Esophagus muscularis mucosa (tissue), 4 donors: ENCODE measurements around the gene PGGT1B. TPM values are rescaled to one million over a fixed set of nuclear protein-coding genes. Genes with fewer than 3 reads are reported as not detected.

Experiments
- DNase-seq: peaks from one replicate; pipeline ENCODE4 v3.0.0-alpha.2; 2017; ENCODE audit errors: extremely low spot score
- H3K27ac ChIP-seq, 4 donors: fragments of 200-600 bp; sonication (generic); replicated peaks in 1 of 4; 1 replicate in 3 of 4; 2 replicates in 1 of 4; pipeline ENCODE4 v1.5.1; 2016 to 2019; ENCODE audit warnings: mild to moderate bottlenecking in 1 of 4
- H3K27me3 ChIP-seq, 4 donors: fragments of 200-600 bp; sonication (generic); one replicate each; pipeline versions ENCODE4 v1.5.1 to v1.6.0; 2016 to 2019
- H3K36me3 ChIP-seq, 4 donors: fragments of 200-600 bp; sonication (generic); one replicate each; pipeline ENCODE4 v1.5.1; 2016 to 2019
- H3K4me1 ChIP-seq, 4 donors: fragments of 200-600 bp; sonication (generic); one replicate each; pipeline ENCODE4 v1.5.1; 2016 to 2019
- H3K4me3 ChIP-seq, 4 donors: fragments of 200-600 bp; sonication (generic); 1 replicate in 2 of 4; 2 replicates in 2 of 4; pipeline ENCODE4 v1.5.1; 2016 to 2019; ENCODE audit warnings: mild to moderate bottlenecking in 4 of 4, moderate library complexity in 1 of 4
- H3K9me3 ChIP-seq, 4 donors: fragments of 200-600 bp; sonication (generic); 1 replicate in 3 of 4; 2 replicates in 1 of 4; pipeline ENCODE4 v1.5.1; 2016 to 2019
- EP300 ChIP-seq: sonication (generic); formaldehyde crosslinking; IDR thresholded peaks from one replicate; pipeline ENCODE4 v1.6.1; 2017; ENCODE audit warnings: antibody characterized with exemption
- POLR2A ChIP-seq: fragments of 450-650 bp; IDR thresholded peaks from one replicate; pipeline ENCODE4 v1.6.1; 2017; ENCODE audit warnings: antibody characterized with exemption, moderate library complexity, mild to moderate bottlenecking, low read depth
- POLR2AphosphoS5 ChIP-seq, 2 donors: sonication (generic); formaldehyde crosslinking; IDR thresholded peaks; one replicate each; pipeline ENCODE4 v1.6.1; 2017; ENCODE audit warnings: antibody characterized with exemption in 2 of 2
- WGBS: methylation state at CpG from one replicate; pipeline ENCODE4 v1.1.5; 2018; 5-methylcytosine and 5-hydroxymethylcytosine counted together
- intact Hi-C: fragments of 100-400 bp; cut with DNase I; formaldehyde crosslinking; loops from one replicate; pipeline ENCODE4 v1.15.1; 2023
- total RNA-seq, 4 donors: library from RNA; depleted of rRNA; stranded (reverse); fragments of >200 nt; gene quantifications; one replicate each; pipeline versions ENCODE4 v1.1.0 to v1.2.1, GENCODE V29; 2016
- TF ChIP-seq, protein P1 (sequence below), 3 experiments: fragments of 200-600 bp in 2 of 3; fragments of 450-650 bp in 1 of 3; sonication (generic) in 2 of 3; IDR thresholded peaks; one replicate each; pipeline ENCODE4 v1.5.1; 2017 to 2019; ENCODE audit warnings: antibody characterized with exemption in 3 of 3, mild to moderate bottlenecking in 2 of 3, moderate library complexity in 1 of 3

Gene PGGT1B
- total RNA-seq, 4 donors from 2014 or later: 9.5 to 18.3 (median 10.7) TPM

DNA sequence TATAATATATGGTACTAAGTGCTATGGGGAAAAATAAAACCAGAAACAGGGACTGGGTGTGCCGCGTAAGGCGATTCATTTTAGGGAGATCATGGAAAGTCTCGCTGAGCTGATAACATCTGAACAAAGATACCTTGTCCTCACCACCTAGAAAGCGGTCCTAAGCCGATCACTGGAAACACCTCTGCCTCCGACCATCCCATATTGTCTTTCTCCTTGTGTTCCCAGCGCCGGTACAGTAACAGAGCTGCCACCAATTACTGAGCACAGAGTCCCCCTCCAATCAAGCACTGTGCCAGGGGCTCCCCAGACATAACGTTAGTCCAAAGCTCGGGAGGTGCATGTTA is 33.1 kb upstream of the PGGT1B start:
- DNase-seq: no peak
- 27% methylated on average over 11 of the region's 11 CpGs for WGBS
- intact Hi-C loops: no loop called here

DNA sequence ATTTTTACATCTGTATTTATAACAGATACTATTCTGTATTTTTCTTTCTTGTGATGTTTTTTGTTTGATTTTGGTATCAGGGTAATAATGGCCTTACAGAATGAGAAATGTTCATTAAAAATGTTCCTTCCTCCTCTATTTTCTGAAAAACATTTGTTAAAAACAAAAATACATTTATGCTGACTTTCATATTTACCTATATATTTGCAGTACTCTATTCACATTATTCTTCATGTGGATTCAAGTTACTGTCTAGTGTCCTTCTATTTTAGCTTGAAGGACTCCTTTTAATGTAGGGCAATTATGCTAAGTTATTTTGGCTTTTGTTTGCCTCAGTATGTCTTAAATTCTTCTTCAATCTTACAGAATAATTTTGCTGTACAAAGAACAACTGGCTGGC is 28.7 kb upstream of the PGGT1B start:
- no peak overlapping the region for H3K4me3 ChIP-seq
- no peak for DNase-seq
- no peaks in the 10 kb centered on the region for H3K36me3 ChIP-seq
- H3K27me3 ChIP-seq: no peaks in the 10 kb centered on the region
- no peak overlapping the region for H3K27ac ChIP-seq
- H3K4me1 ChIP-seq: peaks cover 0 to 13% (median 11%) of the 10 kb centered on the region in 4 donors
- TF ChIP-seq EP300 (no peak), POLR2A (no peak), POLR2AphosphoS5 (IDR thresholded peaks at IDR 0.05) (no peak)
- TF ChIP-seq, protein P1, sequence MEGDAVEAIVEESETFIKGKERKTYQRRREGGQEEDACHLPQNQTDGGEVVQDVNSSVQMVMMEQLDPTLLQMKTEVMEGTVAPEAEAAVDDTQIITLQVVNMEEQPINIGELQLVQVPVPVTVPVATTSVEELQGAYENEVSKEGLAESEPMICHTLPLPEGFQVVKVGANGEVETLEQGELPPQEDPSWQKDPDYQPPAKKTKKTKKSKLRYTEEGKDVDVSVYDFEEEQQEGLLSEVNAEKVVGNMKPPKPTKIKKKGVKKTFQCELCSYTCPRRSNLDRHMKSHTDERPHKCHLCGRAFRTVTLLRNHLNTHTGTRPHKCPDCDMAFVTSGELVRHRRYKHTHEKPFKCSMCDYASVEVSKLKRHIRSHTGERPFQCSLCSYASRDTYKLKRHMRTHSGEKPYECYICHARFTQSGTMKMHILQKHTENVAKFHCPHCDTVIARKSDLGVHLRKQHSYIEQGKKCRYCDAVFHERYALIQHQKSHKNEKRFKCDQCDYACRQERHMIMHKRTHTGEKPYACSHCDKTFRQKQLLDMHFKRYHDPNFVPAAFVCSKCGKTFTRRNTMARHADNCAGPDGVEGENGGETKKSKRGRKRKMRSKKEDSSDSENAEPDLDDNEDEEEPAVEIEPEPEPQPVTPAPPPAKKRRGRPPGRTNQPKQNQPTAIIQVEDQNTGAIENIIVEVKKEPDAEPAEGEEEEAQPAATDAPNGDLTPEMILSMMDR (IDR thresholded peaks at IDR 0.05): no peak
- intact Hi-C loops: no loop called here
- H3K9me3 ChIP-seq: no peaks in the 10 kb centered on the region

More for the DNA sequence above, 33.1 kb upstream of the PGGT1B start:
- TF ChIP-seq POLR2A (no peak), EP300 (no peak)
- H3K9me3 ChIP-seq: no peaks in the 10 kb centered on the region
- peak overlapping the region; percentile 57 to 63 (median 60) for H3K27ac ChIP-seq
- peak overlapping the region; percentile 87 to 97 (median 90) for H3K4me3 ChIP-seq
- H3K27me3 ChIP-seq: no peaks in the 10 kb centered on the region
- H3K4me1 ChIP-seq: peaks cover 3 to 16% (median 12%) of the 10 kb centered on the region in 4 donors
- H3K36me3 ChIP-seq: no peaks in the 10 kb centered on the region

- no peaks in the 10 kb centered on the region for H3K27me3 ChIP-seq
- H3K9me3 ChIP-seq: no peaks in the 10 kb centered on the region
- intact Hi-C loops: no loop called here
- no peaks in the 10 kb centered on the region for H3K36me3 ChIP-seq
- H3K4me1 ChIP-seq: no peaks in the 10 kb centered on the region
- no peak overlapping the region for H3K4me3 ChIP-seq
- 81% methylated on average over 4 of the region's 4 CpGs for WGBS
- TF ChIP-seq, protein P1 (IDR thresholded peaks at IDR 0.05): no peak
- TF ChIP-seq EP300: no peak
- TF ChIP-seq POLR2AphosphoS5 (IDR thresholded peaks at IDR 0.05): no peak
- TF ChIP-seq POLR2A: no peak
- no peak for DNase-seq
- no peak overlapping the region for H3K27ac ChIP-seq
Measured at GRCh38 chr5:115289104-115289503, 26.4 kb upstream of the PGGT1B start.

GRCh38 chr5:115284021-115284420 is 21.3 kb upstream of the PGGT1B start:
- intact Hi-C loops: no loop called here
- no peak for DNase-seq
- WGBS: 94% methylated on average over 1 of the region's 1 CpG
- Histone ChIP-seq H3K36me3 (no peaks in the 10 kb centered on the region), H3K9me3 (no peaks in the 10 kb centered on the region), H3K27me3 (no peaks in the 10 kb centered on the region), H3K27ac (no peak overlapping the region), H3K4me1 (no peaks in the 10 kb centered on the region), H3K4me3 (no peak overlapping the region)
- TF ChIP-seq EP300: no peak
- TF ChIP-seq POLR2AphosphoS5 (IDR thresholded peaks at IDR 0.05): no peak
- TF ChIP-seq, protein P1 (IDR thresholded peaks at IDR 0.05): no peak
- TF ChIP-seq POLR2A: no peak

GRCh38 chr5:115282131-115282530 is 19.5 kb upstream of the PGGT1B start:
- intact Hi-C loops: no loop called here
- no peak for DNase-seq
- TF ChIP-seq EP300: no peak
- TF ChIP-seq, protein P1 (IDR thresholded peaks at IDR 0.05): no peak
- no peak for TF ChIP-seq POLR2AphosphoS5 (IDR thresholded peaks at IDR 0.05)
- no peak for TF ChIP-seq POLR2A
- H3K27me3 ChIP-seq: no peaks in the 10 kb centered on the region
- no peak overlapping the region for H3K27ac ChIP-seq
- no peaks in the 10 kb centered on the region for H3K4me1 ChIP-seq
- no peaks in the 10 kb centered on the region for H3K36me3 ChIP-seq
- H3K4me3 ChIP-seq: no peak overlapping the region
- 92% methylated on average over 1 of the region's 1 CpG for WGBS
- H3K9me3 ChIP-seq: no peaks in the 10 kb centered on the region
